HCT116 (cell line): ENCODE data around the gene LRRC51. TPM values are rescaled to one million over a fixed set of nuclear protein-coding genes. Genes with fewer than 3 reads are reported as not detected.

Source experiments
- ATAC-seq: fragments of 200-7000 bp; cut with Tn5 transposase; 2 replicates; pipeline ENCODE4 v1.9.1; 2020; ENCODE audit warnings: mild to moderate bottlenecking, moderate library complexity
- BruUV-seq: library from RNA; stranded (reverse); fragments of 400-500 nt; replicated peaks from 2 replicates; lab custom pipeline; 2021; lab: Mats Ljungman, UMichigan
- CTCF ChIA-PET: fragments of 300-600 bp; sonication (Branson Sonifier 250); formaldehyde crosslinking; loops from one replicate; lab custom pipeline; 2021; ENCODE audit warnings: antibody characterized with exemption; lab: Charles Lee
- POLR2A ChIA-PET: fragments of 300-600, 350-600 bp; sonication (Branson Sonifier 250); formaldehyde crosslinking; loops from one replicate; lab custom pipeline; 2021; ENCODE audit warnings: antibody characterized with exemption; lab: Charles Lee
- RAD21 ChIA-PET, 2 experiments: fragments of 300-600 bp; sonication (Branson Sonifier 250); formaldehyde crosslinking; loops; one replicate each; lab custom pipeline; 2023; ENCODE audit warnings: low total read pairs in 2 of 2; ENCODE audit not compliant: uncharacterized antibody in 2 of 2, unreplicated experiment in 2 of 2, low non-redundant PET in 1 of 2; lab: Charles Lee
- DNase-seq: peaks from one replicate; pipeline ENCODE4 v3.0.0-alpha.2; 2010; ENCODE audit warnings: low read depth, low spot score
- H2AFZ ChIP-seq: fragments of 200-600 bp; shearing (Covaris generic), sonication (generic); 2 replicates; pipeline ENCODE4 v1.6.1; 2017; ENCODE audit warnings: low read depth, mixed run types, mixed read lengths, antibody characterized with exemption, low read length; ENCODE audit not compliant: poor library complexity, severe bottlenecking
- H3K27ac ChIP-seq: 2 replicates; pipeline ENCODE4 v1.5.1; 2012; ENCODE audit warnings: low read depth, low read length
- H3K27me3 ChIP-seq: fragments of 200-600 bp; sonication (generic); 2 replicates; pipeline ENCODE4 v1.6.1; 2016; ENCODE audit warnings: mixed run types, low read length, mixed read lengths; ENCODE audit not compliant: insufficient read depth
- H3K36me3 ChIP-seq, 2 experiments: fragments of 200-500 bp in 1 of 2; fragments of 200-600 bp in 1 of 2; sonication (Bioruptor generic) in 1 of 2; sonication (generic) in 1 of 2; 2 replicates each; pipeline versions ENCODE4 v1.5.1 to v1.6.1; 2014 to 2016; ENCODE audit warnings: low read length in 2 of 2, inconsistent platforms in 1 of 2, mixed read lengths in 1 of 2, mixed run types in 1 of 2; ENCODE audit not compliant: insufficient read depth in 2 of 2, control insufficient read depth in 1 of 2
- H3K4me1 ChIP-seq, 2 experiments: fragments of 200-600 bp in 1 of 2; sonication (generic) in 1 of 2; 2 replicates each; pipeline versions ENCODE4 v1.5.1 to v1.6.1; 2012 to 2017; ENCODE audit warnings: low read length in 2 of 2, inconsistent platforms in 1 of 2, mild to moderate bottlenecking in 1 of 2, mixed read lengths in 1 of 2, mixed run types in 1 of 2, moderate library complexity in 1 of 2; ENCODE audit not compliant: insufficient read depth in 2 of 2, control insufficient read depth in 1 of 2
- H3K4me2 ChIP-seq: fragments of 200-600 bp; sonication (generic); 2 replicates; pipeline ENCODE4 v1.6.1; 2017; ENCODE audit warnings: mixed run types, low read length, mixed read lengths
- H3K4me3 ChIP-seq, 2 experiments: fragments of 200-600 bp in 1 of 2; sonication (generic) in 1 of 2; replicated peaks in 1 of 2; 2 replicates each; pipeline ENCODE4 v1.5.1; 2011 to 2016; ENCODE audit warnings: low read length in 2 of 2, control low read depth in 1 of 2, low read depth in 1 of 2, mild to moderate bottlenecking in 1 of 2, mixed read lengths in 1 of 2, mixed run types in 1 of 2
- H3K79me2 ChIP-seq: fragments of 200-600 bp; sonication (generic); 2 replicates; pipeline ENCODE4 v1.6.1; 2017; ENCODE audit warnings: mild to moderate bottlenecking, mixed run types, low read length, moderate library complexity, mixed read lengths; ENCODE audit not compliant: insufficient read depth
- H3K9ac ChIP-seq: fragments of 200-600 bp; sonication (generic); 2 replicates; pipeline ENCODE4 v1.6.1; 2016; ENCODE audit warnings: low read length, mixed read lengths
- H3K9me2 ChIP-seq: fragments of 200-600 bp; sonication (generic), shearing (Covaris generic); 2 replicates; pipeline ENCODE4 v1.6.1; 2017; ENCODE audit warnings: mixed run types, mild to moderate bottlenecking, moderate library complexity; ENCODE audit not compliant: insufficient read depth
- H3K9me3 ChIP-seq, 2 experiments: fragments of 200-500 bp in 1 of 2; fragments of 200-600 bp in 1 of 2; sonication (Bioruptor generic) in 1 of 2; sonication (generic) in 1 of 2; 2 replicates each; pipeline ENCODE4 v1.6.1; 2014 to 2017; ENCODE audit warnings: low read length in 2 of 2, mixed read lengths in 2 of 2, inconsistent platforms in 1 of 2, low read depth in 1 of 2, mild to moderate bottlenecking in 1 of 2, mixed run types in 1 of 2, moderate library complexity in 1 of 2; ENCODE audit not compliant: control insufficient read depth in 1 of 2, insufficient read depth in 1 of 2
- H4K20me1 ChIP-seq: fragments of 200-600 bp; sonication (generic), shearing (Covaris generic); 2 replicates; pipeline ENCODE4 v1.6.1; 2017; ENCODE audit warnings: mixed run types, mild to moderate bottlenecking, moderate library complexity; ENCODE audit not compliant: insufficient read depth
- ATF3 ChIP-seq: IDR thresholded peaks from 2 replicates; pipeline ENCODE4 v1.6.1; 2012
- CBX3 ChIP-seq: IDR thresholded peaks from 2 replicates; pipeline ENCODE4 v1.6.1; 2012; ENCODE audit warnings: low read depth
- CEBPB ChIP-seq: IDR thresholded peaks from 2 replicates; pipeline ENCODE4 v1.6.1; 2012; ENCODE audit warnings: low read depth
- CTCF ChIP-seq, 3 experiments: fragments of 200-600 bp in 1 of 3; sonication (generic) in 1 of 3; IDR thresholded peaks in 2 of 3; conservative IDR thresholded peaks in 1 of 3; 2 replicates each; pipeline ENCODE4 v1.5.1; 2012 to 2017; ENCODE audit warnings: low read depth in 2 of 3, low read length in 2 of 3, antibody characterized with exemption in 1 of 3, borderline replicate concordance in 1 of 3, control low read depth in 1 of 3, mild to moderate bottlenecking in 1 of 3, mixed read lengths in 1 of 3, mixed run types in 1 of 3, moderate library complexity in 1 of 3; ENCODE audit not compliant: insufficient read depth in 1 of 3
- EGR1 ChIP-seq: IDR thresholded peaks from 2 replicates; pipeline ENCODE4 v1.6.1; 2012; ENCODE audit warnings: low read depth
- ELF1 ChIP-seq: IDR thresholded peaks from 2 replicates; pipeline ENCODE4 v1.6.1; 2012; ENCODE audit warnings: low read depth, borderline replicate concordance
- EZH2 ChIP-seq: fragments of 200-600 bp; sonication (generic); IDR thresholded peaks from 2 replicates; pipeline ENCODE4 v1.6.1; 2017; ENCODE audit warnings: antibody characterized with exemption, mixed run types
- EZH2phosphoT487 ChIP-seq: fragments of 200-600 bp; IDR thresholded peaks from 2 replicates; pipeline ENCODE4 v1.6.1; 2018; ENCODE audit warnings: antibody characterized with exemption, borderline replicate concordance
- FOSL1 ChIP-seq: IDR thresholded peaks from 2 replicates; pipeline ENCODE4 v1.6.1; 2012; ENCODE audit warnings: low read depth
- JUND ChIP-seq: IDR thresholded peaks from 2 replicates; pipeline ENCODE4 v1.6.1; 2012
- MAX ChIP-seq: IDR thresholded peaks from 2 replicates; pipeline ENCODE4 v1.6.1; 2012
- POLR2A ChIP-seq: IDR thresholded peaks from 2 replicates; pipeline ENCODE4 v1.7.0; 2011; ENCODE audit warnings: borderline replicate concordance; ENCODE audit not compliant: insufficient read depth, insufficient read length; ENCODE audit errors: extremely low read depth
- POLR2AphosphoS5 ChIP-seq: IDR thresholded peaks from 2 replicates; pipeline ENCODE4 v1.6.1; 2011; ENCODE audit warnings: mild to moderate bottlenecking, low read depth, low read length, moderate library complexity
- RAD21 ChIP-seq: IDR thresholded peaks from 2 replicates; pipeline ENCODE4 v1.6.1; 2012; ENCODE audit warnings: low read depth, mild to moderate bottlenecking
- REST ChIP-seq: IDR thresholded peaks from 2 replicates; pipeline ENCODE4 v1.6.1; 2012; ENCODE audit warnings: low read depth
- SIN3A ChIP-seq: IDR thresholded peaks from 2 replicates; pipeline ENCODE4 v1.6.1; 2012; ENCODE audit warnings: low read depth
- SP1 ChIP-seq: IDR thresholded peaks from 2 replicates; pipeline ENCODE4 v1.6.1; 2012; ENCODE audit warnings: low read depth
- SRF ChIP-seq: IDR thresholded peaks from 2 replicates; pipeline ENCODE4 v1.6.1; 2012; ENCODE audit warnings: low read depth
- TCF7L2 ChIP-seq: IDR thresholded peaks from 2 replicates; pipeline ENCODE4 v1.7.0; 2011; ENCODE audit warnings: borderline replicate concordance, inconsistent platforms; ENCODE audit not compliant: insufficient read depth, insufficient read length; ENCODE audit errors: extremely low read depth
- YY1 ChIP-seq: IDR thresholded peaks from 2 replicates; pipeline ENCODE4 v1.6.1; 2011; ENCODE audit warnings: low read length, low read depth, moderate library complexity, mild to moderate bottlenecking; ENCODE audit not compliant: insufficient replicate concordance; ENCODE audit errors: extremely low read depth
- ZFX ChIP-seq: fragments of 450-650 bp; IDR thresholded peaks from 2 replicates; pipeline ENCODE4 v1.6.1; 2017
- ZNF274 ChIP-seq: fragments of 200-500 bp; sonication (Bioruptor generic); IDR thresholded peaks from 2 replicates; pipeline ENCODE4 v1.6.1; 2014; ENCODE audit warnings: mild to moderate bottlenecking, low read depth, low read length, inconsistent platforms
- intact Hi-C: fragments of 100-400 bp; cut with micrococcal nuclease; formaldehyde crosslinking; loops from 2 replicates; pipeline ENCODE4 v1.10.0; 2022
- total RNA-seq: library from RNA; stranded (reverse); gene quantifications from one replicate; pipeline ENCODE4 v1.2.1, GENCODE V29; 2021; ENCODE audit not compliant: unreplicated experiment

LRRC51 gene
- total RNA-seq, 1 experiment from 2014 or later = 10.8 TPM

- intact Hi-C loops = loop anchor here (1.0 to 5.0 kb wide), 3 partner anchors 9 to 119 kb away; partner anchors contain the start of genes ANAPC15, INPPL1, LRRC51 and NUMA1
- Histone ChIP-seq H2AFZ (no peak within 1 kb of the TSS), H3K27ac (peak within 1 kb of the TSS; percentile 80), H3K9ac (peak within 1 kb of the TSS; percentile 95), H3K27me3 (no peaks in the 10 kb centered on the region), H3K9me3 (no peaks in the 10 kb centered on the region), H3K79me2 (peaks cover 36% of the 10 kb centered on the region), H3K4me3 (peak within 1 kb of the TSS; percentile 89 to 99), H3K36me3 (peaks cover 5 to 9% of the 10 kb centered on the region in 2 experiments; a peak in 2 of 4 replicates), H3K4me1 (peaks cover 11 to 18% of the 10 kb centered on the region in 2 experiments; a peak in 3 of 4 replicates), H4K20me1 (no peaks in the 10 kb centered on the region), H3K4me2 (peak within 1 kb of the TSS; percentile 90), H3K9me2 (no peaks in the 10 kb centered on the region)
- CTCF ChIA-PET = no interaction called here
- DNase-seq (peak; percentile 98), ATAC-seq (peak; percentile 95)
- POLR2A ChIA-PET = no interaction called here
- no TSS peak for BruUV-seq
- RAD21 ChIA-PET = interaction anchor here in 1 of 2 experiments (0.6 kb wide), 1 partner anchor 9 kb away, joined by 3 read pairs; the partner anchor contains the start of gene ANAPC15
- peak; percentile 75 for TF ChIP-seq MAX
- no peak; the same call in 1 of the 2 replicates for TF ChIP-seq EGR1
- no peak for TF ChIP-seq CBX3
- no peak for TF ChIP-seq RAD21
- TF ChIP-seq ZFX = peak; percentile 88
- TF ChIP-seq ATF3 = no peak
- TF ChIP-seq REST = no peak
- no peak for TF ChIP-seq POLR2A
- no peak for TF ChIP-seq CEBPB
- TF ChIP-seq SP1 = peak; percentile 89
- TF ChIP-seq EZH2 = no peak
- peak; percentile 64; the same call in 1 of the 2 replicates for TF ChIP-seq ELF1
- no peak for TF ChIP-seq JUND
- TF ChIP-seq CTCF (IDR thresholded peaks at IDR 0.05 in 2 of 3, conservative IDR thresholded peaks at IDR 0.05 in 1 of 3; ENCODE audit: borderline replicate concordance in 1 of 3, insufficient read depth in 1 of 3, low read depth in 2 of 3, low read length in 2 of 3) = peak in 2 of 3 experiments; percentile 28 to 41; a peak in 1 of 6 replicates
- TF ChIP-seq SRF = no peak
- no peak; the same call in 1 of the 2 replicates for TF ChIP-seq SIN3A
- peak; percentile 83 for TF ChIP-seq POLR2AphosphoS5
- no peak for TF ChIP-seq ZNF274
- TF ChIP-seq YY1 = peak; percentile 60
- TF ChIP-seq FOSL1 = no peak
- peak; percentile 33 for TF ChIP-seq TCF7L2
- TF ChIP-seq EZH2phosphoT487 = no peak
These were observed 22.5 kb downstream of the LRRC51 start, which contains the start of gene LAMTOR1 for GRCh38 chr11:72102946-72103753. LAMTOR1 (minus strand) TSS chr11:72103297; CDS start chr11:72103224, 73 bp downstream.
